Activated CD4-positive, alpha-beta T cell treated with anti-CD3 and anti-CD28 coated beads, Interleukin-2, amount 10 ng/mL, durations not matched to agents 24 days and 14 days (primary cell): ENCODE measurements around the gene ENTPD6. TPM values are rescaled to one million over a fixed set of nuclear protein-coding genes. Genes with fewer than 3 reads are reported as not detected.

Source experiments
- total RNA-seq: library from RNA; stranded (reverse); gene quantifications from 2 replicates; pipeline ENCODE4 v1.2.3, GENCODE V29; 2022

ENTPD6 gene
- total RNA-seq, 1 donor from 2014 or later, result 44.2 TPM

Other genes starting within 250 kb of the ENTPD6 start
- gene CST7, start 246.4 kb upstream of the ENTPD6 start, total RNA-seq, result 115 and 117 TPM in 2 replicates
- 56.4 and 56.8 TPM in 2 replicates for gene APMAP, start 203.0 kb upstream of the ENTPD6 start, total RNA-seq
- gene ACSS1, start 137.6 kb upstream of the ENTPD6 start, total RNA-seq, result 13.0 and 13.5 TPM in 2 replicates
- not detected in 2 replicates for gene VSX1, start 113.6 kb upstream of the ENTPD6 start, total RNA-seq
- gene PYGB, start 52.4 kb downstream of the ENTPD6 start, total RNA-seq, result 36.0 and 36.6 TPM in 2 replicates
- 28.7 and 30.0 TPM in 2 replicates for gene ABHD12, start 195.1 kb downstream of the ENTPD6 start, total RNA-seq
- 43.0 and 43.2 TPM in 2 replicates for gene GINS1, start 212.0 kb downstream of the ENTPD6 start, total RNA-seq